B cell (primary cell): ENCODE results near the gene PIP5KL1.

Source experiments
- EZH2 ChIP-seq: IDR thresholded peaks from 2 replicates; pipeline ENCODE4 v1.6.1; 2012; ENCODE audit warnings: borderline replicate concordance, low read depth, mild to moderate bottlenecking, moderate library complexity, low read length; ENCODE audit not compliant: insufficient read depth, poor library complexity, severe bottlenecking
- TF ChIP-seq, protein P1 (sequence below): fragments of 200-600 bp; IDR thresholded peaks from one replicate; pipeline ENCODE4 v1.8.0; 2022; ENCODE audit warnings: antibody characterized with exemption, mild to moderate bottlenecking

- TF ChIP-seq EZH2: no peak
- TF ChIP-seq, protein P1, sequence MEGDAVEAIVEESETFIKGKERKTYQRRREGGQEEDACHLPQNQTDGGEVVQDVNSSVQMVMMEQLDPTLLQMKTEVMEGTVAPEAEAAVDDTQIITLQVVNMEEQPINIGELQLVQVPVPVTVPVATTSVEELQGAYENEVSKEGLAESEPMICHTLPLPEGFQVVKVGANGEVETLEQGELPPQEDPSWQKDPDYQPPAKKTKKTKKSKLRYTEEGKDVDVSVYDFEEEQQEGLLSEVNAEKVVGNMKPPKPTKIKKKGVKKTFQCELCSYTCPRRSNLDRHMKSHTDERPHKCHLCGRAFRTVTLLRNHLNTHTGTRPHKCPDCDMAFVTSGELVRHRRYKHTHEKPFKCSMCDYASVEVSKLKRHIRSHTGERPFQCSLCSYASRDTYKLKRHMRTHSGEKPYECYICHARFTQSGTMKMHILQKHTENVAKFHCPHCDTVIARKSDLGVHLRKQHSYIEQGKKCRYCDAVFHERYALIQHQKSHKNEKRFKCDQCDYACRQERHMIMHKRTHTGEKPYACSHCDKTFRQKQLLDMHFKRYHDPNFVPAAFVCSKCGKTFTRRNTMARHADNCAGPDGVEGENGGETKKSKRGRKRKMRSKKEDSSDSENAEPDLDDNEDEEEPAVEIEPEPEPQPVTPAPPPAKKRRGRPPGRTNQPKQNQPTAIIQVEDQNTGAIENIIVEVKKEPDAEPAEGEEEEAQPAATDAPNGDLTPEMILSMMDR: no peak
Measured at GRCh38 chr9:127958728-127959127, 28.2 kb upstream of the PIP5KL1 start.
